HG03457 (cell line): ENCODE measurements around the gene LCN15.
"Not testable (repeated sequence)": the region's sequence is repeated elsewhere in the genome, so short reads cannot be mapped to it uniquely, and the experiment has no call there.

Experiments
- ATAC-seq: cut with Tn5 transposase; IDR thresholded peaks from one replicate; pipeline ENCODE4 v1.9.1; 2021; ENCODE audit warnings: moderate number of reproducible peaks; ENCODE audit not compliant: unreplicated experiment

The LCN15 gene

GRCh38 chr9:136776947-136777346 lies 12.6 kb upstream of the LCN15 start:
- no peak for ATAC-seq

GRCh38 chr9:136775191-136775590 lies 10.9 kb upstream of the LCN15 start:
- no peak for ATAC-seq

- no peak for ATAC-seq
These were observed 10.2 kb upstream of the LCN15 start for GRCh38 chr9:136774416-136775045.

DNA sequence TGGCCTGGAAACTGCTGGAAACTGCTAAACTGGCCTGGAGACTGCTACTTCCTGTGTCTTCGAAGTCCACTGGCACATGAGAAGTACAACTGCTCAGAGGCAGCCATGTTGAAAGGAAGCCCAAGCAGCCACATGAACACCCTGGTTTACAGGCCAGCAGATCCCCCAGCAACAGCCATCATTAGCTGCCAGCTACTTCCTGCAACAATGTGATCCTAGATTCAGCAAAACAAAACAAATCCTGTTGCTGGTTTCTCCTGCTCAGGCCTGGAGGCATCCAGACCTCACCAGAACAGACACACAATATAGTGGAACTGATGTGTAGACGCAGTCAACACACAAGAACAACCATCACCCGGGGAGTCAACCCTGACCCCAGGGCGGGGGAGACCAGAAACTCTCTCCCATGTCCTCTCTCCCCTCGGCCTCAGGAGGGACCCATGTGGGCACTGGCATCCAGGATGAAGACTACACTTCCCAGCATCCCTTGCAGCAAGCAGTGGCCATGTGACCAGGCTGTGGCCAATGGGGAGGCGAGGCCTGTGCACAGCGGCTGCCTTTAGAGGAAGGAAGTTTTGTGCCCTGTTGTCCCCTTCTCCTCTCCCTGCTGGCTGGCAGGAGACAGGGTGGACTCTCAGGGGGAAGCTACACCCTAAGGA lies 9.2 kb upstream of the LCN15 start:
- no peak for ATAC-seq

DNA sequence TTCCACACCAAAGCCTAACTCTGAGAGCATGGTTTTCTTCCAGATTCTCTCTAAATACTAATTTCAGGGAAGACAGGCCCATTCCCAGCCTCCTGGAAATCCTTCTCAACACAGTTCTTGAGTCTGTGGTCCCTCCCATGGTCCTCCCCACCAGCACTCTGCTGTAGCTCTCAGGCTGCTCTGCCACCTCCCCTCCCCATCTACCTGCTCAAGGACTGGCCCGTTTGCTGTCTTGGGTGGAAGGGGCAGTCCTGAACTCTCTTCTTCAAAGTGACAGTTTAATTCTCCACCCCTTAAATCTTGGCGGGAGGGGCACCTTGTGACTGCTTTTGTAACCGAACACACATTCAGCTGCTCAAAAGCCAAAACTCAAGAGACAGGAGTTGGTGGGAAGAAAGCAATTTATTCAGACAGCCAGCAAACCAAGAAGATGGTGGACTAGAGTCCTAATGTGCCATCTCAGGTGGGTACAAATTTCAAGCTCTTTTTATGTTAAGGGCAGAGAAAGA lies 7.6 kb upstream of the LCN15 start:
- no peak for ATAC-seq

GRCh38 chr9:136769710-136770191 lies 5.4 kb upstream of the LCN15 start:
- no peak for ATAC-seq

DNA sequence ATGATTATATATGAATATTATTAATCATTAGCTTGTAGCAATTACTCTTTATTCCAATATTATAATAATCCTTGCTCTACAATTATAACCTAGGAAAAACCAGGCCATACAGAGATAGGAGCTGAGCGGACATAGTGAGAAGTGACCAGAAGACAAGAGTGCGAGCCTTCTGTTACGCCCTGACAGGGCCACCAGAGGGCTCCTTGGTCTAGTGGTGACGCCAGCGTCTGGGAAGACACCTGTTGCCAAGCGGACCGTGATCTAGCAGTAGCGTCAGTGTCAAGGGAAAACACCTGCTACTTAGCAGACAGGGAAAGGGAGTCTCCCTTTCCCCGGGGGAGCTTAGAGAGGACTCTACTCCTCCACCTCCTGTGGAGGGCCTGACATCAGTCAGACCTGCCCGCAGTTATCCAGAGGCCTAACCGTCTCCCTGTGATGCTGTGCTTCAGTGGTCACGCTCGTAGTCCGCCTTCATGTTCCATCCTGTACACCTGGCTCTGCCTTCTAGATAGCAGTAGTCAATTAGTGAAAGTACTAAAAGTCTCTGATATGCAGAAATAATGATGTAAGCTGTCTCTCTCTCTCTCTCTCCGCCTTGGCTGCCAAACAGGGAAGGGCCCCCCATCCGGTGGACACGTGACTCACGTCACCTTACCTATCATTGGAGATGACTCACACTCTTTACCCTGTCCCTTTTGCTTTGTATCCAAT lies 2.2 kb upstream of the LCN15 start:
- ATAC-seq, result not testable (repeated sequence)

DNA sequence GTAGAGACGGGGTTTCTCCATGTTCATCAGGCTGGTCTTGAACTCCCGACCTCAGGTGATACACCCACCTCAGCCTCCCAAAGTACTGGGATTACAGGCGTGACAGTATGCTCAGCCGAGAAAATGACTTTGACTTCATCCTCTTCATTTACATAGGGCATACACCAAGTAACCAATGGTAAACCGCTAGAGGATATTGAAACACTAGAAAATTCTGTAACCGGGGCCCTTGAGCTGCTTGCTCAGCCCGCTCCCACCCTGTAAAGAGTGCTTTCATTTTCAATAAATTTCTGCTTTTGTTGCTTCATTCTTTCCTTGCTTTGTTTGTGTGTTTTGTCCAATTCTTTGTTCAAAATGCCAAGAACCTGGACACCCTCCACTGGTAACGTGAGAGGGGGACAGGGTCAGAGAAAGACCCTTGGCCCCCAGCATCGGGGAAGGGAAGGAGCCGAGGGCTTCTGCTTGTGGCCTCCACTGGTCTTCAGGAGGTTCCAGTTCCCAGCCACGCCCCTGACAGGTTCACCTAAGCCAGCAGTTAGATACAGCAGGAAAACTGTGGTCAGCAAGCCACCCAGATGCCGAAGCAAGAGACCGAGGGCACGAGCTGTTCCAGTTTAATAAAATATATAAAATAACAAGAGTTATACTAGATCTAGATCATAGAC lies 1.6 kb upstream of the LCN15 start:
- ATAC-seq, result not testable (repeated sequence)

DNA sequence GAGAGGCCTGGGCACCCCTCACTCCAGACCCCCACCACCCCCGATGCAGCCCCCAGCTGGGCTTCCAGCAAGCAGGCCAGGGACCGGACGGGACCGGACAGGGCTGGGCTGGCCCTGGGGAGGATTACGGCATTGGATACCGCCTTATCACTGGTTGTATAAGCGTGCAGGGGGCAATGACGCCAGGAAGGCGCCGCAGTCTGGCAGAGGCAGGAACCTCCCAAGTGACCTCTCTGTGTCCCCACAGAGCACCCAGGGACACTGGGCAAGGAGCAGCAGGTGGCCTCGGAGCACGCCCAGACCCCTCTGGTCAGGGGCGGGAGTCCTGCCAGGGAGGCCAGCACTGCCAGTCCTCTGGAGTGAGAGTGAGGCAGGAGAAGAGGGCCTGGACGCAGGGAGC lies 723 bp upstream of the LCN15 start:
- no peak for ATAC-seq

GRCh38 chr9:136763649-136764035 lies 676 bp downstream of the LCN15 start:
- ATAC-seq, result no peak

DNA sequence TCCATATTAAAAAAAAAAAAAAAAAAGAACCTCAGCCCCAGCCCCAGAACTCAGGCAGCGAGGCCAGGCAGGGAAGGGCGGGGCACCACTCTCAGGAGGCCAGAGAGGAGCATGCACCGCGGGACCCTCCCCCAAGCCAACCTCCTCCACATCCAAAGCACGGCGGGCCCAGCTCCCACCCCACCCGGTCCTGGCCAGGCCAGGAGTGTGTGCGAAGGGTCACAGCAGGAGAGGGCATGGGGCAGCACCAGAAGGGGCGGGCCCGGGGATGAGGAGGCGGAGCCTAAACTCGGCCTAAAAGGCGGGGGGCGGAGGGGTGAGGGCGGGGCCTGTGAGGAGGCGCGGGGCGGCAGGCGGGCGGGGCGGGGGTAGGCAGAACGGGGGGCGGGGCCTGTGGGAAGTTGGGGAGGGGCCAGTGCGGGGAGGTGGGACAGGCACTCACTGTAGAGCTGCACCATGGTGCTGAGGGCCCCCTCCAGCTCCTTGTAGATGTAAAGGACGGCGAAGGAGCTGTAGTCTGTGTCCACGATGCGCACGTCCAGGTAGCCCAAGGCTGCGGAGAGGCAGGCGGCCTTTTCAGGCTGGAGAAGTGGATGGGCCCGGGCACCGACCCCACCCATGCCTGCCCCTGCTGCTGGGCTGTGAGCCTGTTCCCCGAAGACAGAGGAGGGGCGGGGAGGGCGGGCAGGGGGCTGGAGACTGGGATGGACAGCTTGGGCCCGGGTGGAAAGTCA lies 1.2 kb downstream of the LCN15 start:
- ATAC-seq, result no peak

DNA sequence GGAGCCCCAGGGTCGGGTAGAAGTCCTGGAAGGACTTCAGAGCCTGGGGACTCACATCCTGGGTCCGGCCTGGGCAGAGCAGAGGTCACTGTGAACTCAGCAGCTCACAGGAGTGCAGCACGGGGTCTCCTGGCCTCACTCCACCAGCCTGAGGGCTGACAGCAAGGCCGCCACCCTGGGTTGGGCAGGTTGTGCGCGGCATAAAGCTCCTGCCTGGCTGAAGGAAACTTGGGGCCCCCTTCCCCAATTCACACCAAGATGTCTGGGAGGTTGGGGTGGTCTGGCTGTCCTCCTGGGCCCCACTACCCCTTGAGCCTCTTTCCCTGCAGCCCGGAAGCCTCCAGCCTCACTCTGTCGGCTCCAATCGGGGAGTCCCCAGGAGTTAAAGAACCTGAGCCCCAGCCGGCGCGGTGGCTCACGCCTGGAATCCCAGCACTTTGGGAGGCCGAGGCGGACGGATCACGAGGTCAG lies 2.1 kb downstream of the LCN15 start:
- no peak for ATAC-seq

DNA sequence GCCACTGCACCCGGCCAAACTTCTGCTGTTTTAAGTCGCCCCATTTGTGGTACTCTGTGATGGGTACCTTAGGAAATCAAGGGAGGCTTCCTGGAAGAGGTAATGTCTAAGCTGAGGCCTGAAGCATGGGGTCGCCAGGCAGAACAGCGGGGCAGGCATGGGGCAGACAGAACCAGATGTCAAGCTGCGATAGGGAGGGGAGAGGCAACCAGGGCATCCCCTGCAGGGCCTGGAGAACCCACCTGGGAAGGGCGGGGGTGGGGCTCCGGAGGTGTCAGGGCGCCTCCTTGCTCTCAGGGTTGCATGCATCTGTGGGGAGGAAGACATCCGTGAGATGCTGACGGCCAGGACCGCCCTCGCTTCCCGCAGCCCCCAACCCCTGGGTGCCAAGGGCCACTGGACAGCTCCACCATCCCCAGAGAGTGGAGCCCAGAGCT lies 2.8 kb downstream of the LCN15 start:
- no peak for ATAC-seq

DNA sequence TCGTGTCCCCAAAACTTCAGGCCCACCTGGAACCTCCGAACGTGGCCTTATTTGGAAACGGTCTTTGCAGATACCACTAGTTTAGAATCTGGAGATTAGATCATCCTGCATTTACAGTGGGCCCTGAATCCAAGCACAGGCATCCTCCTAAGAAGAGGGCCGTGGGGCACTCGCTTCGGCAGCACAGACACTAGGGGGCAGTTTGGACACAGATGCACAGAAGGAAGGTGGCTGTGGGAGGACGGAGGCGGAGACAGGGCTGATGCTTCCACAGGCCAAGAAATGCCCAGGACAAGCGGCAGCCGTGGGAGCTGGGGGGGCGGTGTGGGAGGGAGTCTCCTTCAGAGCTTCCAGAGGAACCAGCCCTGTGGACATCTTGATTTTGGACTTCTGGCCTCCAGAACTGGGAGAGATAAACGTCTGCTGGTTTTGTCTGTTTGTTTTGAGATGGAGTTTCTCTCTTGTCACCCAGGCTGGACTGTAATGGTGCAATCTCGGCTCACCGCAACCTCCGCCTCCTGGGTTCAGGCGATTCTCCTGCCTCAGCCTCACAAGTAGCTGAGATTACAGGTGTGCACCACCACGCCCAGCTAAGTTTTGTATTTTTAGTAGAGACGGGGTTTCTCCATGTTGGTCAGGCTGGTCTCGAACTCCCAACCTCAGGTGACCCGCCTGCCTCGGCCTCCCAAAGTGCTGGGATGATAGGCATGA lies 3.3 kb downstream of the LCN15 start:
- ATAC-seq, result not testable (repeated sequence)

GRCh38 chr9:136760424-136760823 lies 3.9 kb downstream of the LCN15 start:
- no peak for ATAC-seq

DNA sequence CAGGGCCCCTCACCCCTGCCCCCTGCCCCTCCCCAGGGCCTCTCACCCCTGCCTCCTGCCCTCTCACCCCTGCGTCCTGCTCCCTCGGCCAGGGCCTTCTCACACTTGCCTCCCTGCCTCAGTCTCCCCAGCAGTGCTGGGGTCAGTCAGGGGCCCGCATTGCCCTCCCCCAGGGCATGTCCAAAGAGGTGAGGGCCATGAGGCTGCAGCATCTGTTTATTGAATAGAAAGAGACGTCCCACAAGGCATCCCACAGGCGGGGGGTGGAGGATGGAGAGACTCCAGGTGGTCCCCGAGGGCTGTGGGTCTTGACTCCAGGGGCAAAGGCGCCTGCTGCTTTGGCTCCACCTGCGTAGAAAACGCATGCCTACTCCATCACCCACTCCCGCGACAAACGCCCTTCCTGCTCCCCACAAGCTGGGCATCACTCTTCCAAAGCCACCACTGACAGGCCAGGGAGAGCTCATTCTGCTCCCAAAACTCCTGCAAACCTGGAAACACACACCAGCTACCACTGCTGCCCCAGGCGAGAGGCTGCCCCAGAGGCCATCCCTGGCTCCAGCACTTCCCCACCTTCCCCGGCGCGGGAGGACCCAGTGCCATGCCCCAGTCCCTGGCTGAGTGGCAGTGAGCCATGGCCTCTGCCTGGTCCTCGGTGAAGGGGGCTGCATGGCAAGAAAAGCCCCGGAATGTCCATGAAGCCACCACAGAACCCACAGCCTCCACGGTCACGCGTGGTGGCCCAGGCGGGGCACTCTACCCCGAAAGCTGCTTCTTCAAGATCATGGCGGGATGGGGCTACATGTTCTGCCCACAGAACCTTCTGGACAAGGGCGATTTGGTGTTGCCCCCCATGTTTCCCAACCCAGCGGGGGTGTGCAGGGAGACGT lies 4.6 kb downstream of the LCN15 start:
- ATAC-seq, result no peak

DNA sequence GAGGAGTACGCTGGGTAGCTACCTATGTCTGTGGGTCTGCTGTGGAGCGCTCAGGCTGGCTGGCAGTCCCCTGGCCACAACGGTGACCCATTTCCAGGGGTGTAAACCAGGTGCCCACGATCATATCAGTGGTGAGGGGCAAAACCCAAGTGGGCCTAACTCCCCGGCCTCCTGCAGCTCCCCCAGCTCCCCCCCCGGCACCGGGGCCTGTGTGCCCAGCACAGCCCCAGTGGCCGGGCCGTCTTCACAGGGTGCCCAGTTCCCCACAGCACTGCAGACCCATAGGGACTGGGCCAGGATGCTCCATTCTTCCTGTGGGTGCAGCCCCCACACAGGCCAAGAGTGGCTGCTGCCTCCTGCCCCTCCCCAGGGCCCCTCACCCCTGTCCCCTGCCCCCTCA lies 5.3 kb downstream of the LCN15 start:
- no peak for ATAC-seq

GRCh38 chr9:136757751-136758140 lies 6.6 kb downstream of the LCN15 start:
- ATAC-seq, result no peak

DNA sequence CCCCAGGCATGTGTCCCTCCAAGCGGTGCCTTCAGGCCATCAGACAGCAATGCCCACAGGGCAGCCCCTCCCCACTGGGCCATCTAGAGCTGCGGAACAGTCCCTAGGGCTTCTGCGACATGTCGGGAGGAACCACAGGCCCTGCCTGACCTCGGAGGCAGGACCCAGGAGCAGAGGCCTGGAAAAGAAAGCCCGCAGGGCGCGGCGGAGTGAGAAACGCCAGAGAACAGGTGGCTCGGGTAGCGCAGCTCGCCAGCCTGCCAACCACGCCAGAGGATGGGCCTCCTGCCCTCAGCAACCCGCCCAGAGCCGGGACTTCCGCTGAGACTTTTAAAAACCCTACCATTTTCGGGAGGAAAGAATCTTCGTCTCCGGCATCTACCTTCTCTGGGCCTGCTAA lies 7.0 kb downstream of the LCN15 start:
- ATAC-seq, result no peak
